GM13976 (cell line): ENCODE data around the gene POMP.
A peak's percentile ranks its signal among the peaks of the same experiment; 100 is the strongest.

ENCODE experiments used
- DNase-seq: peaks from one replicate; pipeline ENCODE4 v3.0.0; 2012; ENCODE audit warnings: low spot score
- CTCF ChIP-seq: IDR thresholded peaks from 2 replicates; pipeline ENCODE4 v1.5.1; 2012; ENCODE audit warnings: borderline replicate concordance, mild to moderate bottlenecking; ENCODE audit not compliant: insufficient read depth; ENCODE audit errors: extremely low read depth, missing control alignments, control extremely low read depth
- in situ Hi-C: fragments of 300-500 bp; cut with MboI; formaldehyde crosslinking; loops from one replicate; pipeline ENCODE4 v1.12.0; 2022; ENCODE audit warnings: low sequenced_read_pairs, mixed read lengths, inconsistent platforms; ENCODE audit not compliant: unreplicated experiment

Gene POMP

GRCh38 chr13:28636677-28637317 lies 22.1 kb upstream of the POMP start:
- peak; percentile 68 for TF ChIP-seq CTCF
- DNase-seq, result peak; percentile 43
- in situ Hi-C loops, result loop anchor here (5.0 to 25.0 kb wide), 2 partner anchors 314 to 599 kb away; no protein-coding TSS in a partner anchor

- no peak for DNase-seq
- TF ChIP-seq CTCF, result peak; percentile 28
- in situ Hi-C loops, result loop anchor here (5.0 to 25.0 kb wide), 2 partner anchors 316 to 601 kb away; no protein-coding TSS in a partner anchor
Observed at GRCh38 chr13:28637714-28638355, 21.1 kb upstream of the POMP start.

- TF ChIP-seq CTCF, result no peak
- in situ Hi-C loops, result loop anchor here (5.0 to 25.0 kb wide), 2 partner anchors 316 to 601 kb away; no protein-coding TSS in a partner anchor
- DNase-seq, result no peak
Observed at GRCh38 chr13:28638756-28639155, 20.2 kb upstream of the POMP start.

GRCh38 chr13:28640861-28641599 lies 17.9 kb upstream of the POMP start:
- no peak for TF ChIP-seq CTCF
- DNase-seq, result no peak
- in situ Hi-C loops, result loop anchor here (25.0 kb wide), 1 partner anchor 604 kb away; no protein-coding TSS in a partner anchor

GRCh38 chr13:28641600-28641926 lies 17.4 kb upstream of the POMP start:
- peak; percentile 57 for DNase-seq
- no peak for TF ChIP-seq CTCF
- in situ Hi-C loops, result loop anchor here (25.0 kb wide), 1 partner anchor 604 kb away; no protein-coding TSS in a partner anchor

GRCh38 chr13:28650284-28650683 lies 8.6 kb upstream of the POMP start:
- DNase-seq, result no peak
- no peak for TF ChIP-seq CTCF
- in situ Hi-C loops, result no loop called here
